Fibroblast of lung (primary cell): Measurements from ENCODE around the gene BBS5. TPM values are rescaled to one million over a fixed set of nuclear protein-coding genes. Genes with fewer than 3 reads are reported as not detected.

Experiments
- DNase-seq, 2 donors: peaks; one replicate each; pipeline versions ENCODE4 v3.0.0 to v3.0.0-alpha.2; 2010; ENCODE audit warnings: low read depth in 2 of 2
- H2AFZ ChIP-seq: 2 replicates; pipeline ENCODE4 v1.5.1; 2012; ENCODE audit warnings: low read length, control low read depth, inconsistent platforms
- H3K27ac ChIP-seq: 2 replicates; pipeline ENCODE4 v1.5.1; 2011; ENCODE audit warnings: low read length, control low read depth; ENCODE audit not compliant: insufficient read depth
- H3K27me3 ChIP-seq: 2 replicates; pipeline ENCODE4 v1.5.1; 2011; ENCODE audit warnings: mild to moderate bottlenecking, low read length; ENCODE audit not compliant: control insufficient read depth, insufficient read depth
- H3K36me3 ChIP-seq: 2 replicates; pipeline ENCODE4 v1.5.1; 2011; ENCODE audit warnings: low read length; ENCODE audit not compliant: control insufficient read depth, insufficient read depth
- H3K4me1 ChIP-seq: 2 replicates; pipeline ENCODE4 v1.5.1; 2011; ENCODE audit warnings: low read length; ENCODE audit not compliant: control insufficient read depth, insufficient read depth; ENCODE audit errors: extremely low read depth
- H3K4me2 ChIP-seq: 2 replicates; pipeline ENCODE4 v1.5.1; 2011; ENCODE audit warnings: low read length, control low read depth; ENCODE audit not compliant: insufficient read depth; ENCODE audit errors: extremely low read depth
- H3K4me3 ChIP-seq, 4 experiments: fragments of 200-600 bp in 1 of 4; sonication (generic) in 1 of 4; replicated peaks in 1 of 4; 2 replicates each; pipeline ENCODE4 v1.5.1; 2011 to 2016; ENCODE audit warnings: low read length in 4 of 4, low read depth in 3 of 4, mild to moderate bottlenecking in 3 of 4, control low read depth in 2 of 4, inconsistent platforms in 1 of 4, mixed read lengths in 1 of 4; ENCODE audit not compliant: insufficient read depth in 1 of 4; ENCODE audit errors: control extremely low read depth in 1 of 4
- H3K79me2 ChIP-seq: 2 replicates; pipeline ENCODE4 v1.5.1; 2012; ENCODE audit warnings: mild to moderate bottlenecking, low read length, inconsistent platforms; ENCODE audit not compliant: control insufficient read depth, insufficient read depth
- H3K9ac ChIP-seq: 2 replicates; pipeline ENCODE4 v1.5.1; 2011; ENCODE audit warnings: mild to moderate bottlenecking, low read length, control low read depth; ENCODE audit not compliant: insufficient read depth
- H3K9me3 ChIP-seq: 2 replicates; pipeline ENCODE4 v1.5.1; 2012; ENCODE audit warnings: low read depth, low read length; ENCODE audit not compliant: control insufficient read depth, insufficient read depth
- H4K20me1 ChIP-seq: 2 replicates; pipeline ENCODE4 v1.5.1; 2011; ENCODE audit warnings: low read length; ENCODE audit not compliant: control insufficient read depth, insufficient read depth; ENCODE audit errors: extremely low read depth
- CTCF ChIP-seq, 2 donors: IDR thresholded peaks in 1 of 2; conservative IDR thresholded peaks in 1 of 2; 1 replicate in 1 of 2; 2 replicates in 1 of 2; pipeline ENCODE4 v1.5.1; 2011 to 2012; ENCODE audit warnings: low read length in 2 of 2, control low read depth in 1 of 2, inconsistent platforms in 1 of 2, low read depth in 1 of 2, mild to moderate bottlenecking in 1 of 2
- EZH2 ChIP-seq: IDR thresholded peaks from 2 replicates; pipeline ENCODE4 v1.5.1; 2012; ENCODE audit warnings: low read length, control low read depth, mild to moderate bottlenecking; ENCODE audit errors: missing control alignments
- polyA plus RNA-seq, 2 donors: library from polyadenylated mRNA; depleted of rRNA in 1 of 2; stranded (reverse) in 1 of 2; unstranded in 1 of 2; fragments of >200 nt; gene quantifications; 2 replicates each; pipeline ENCODE4 v1.2.1, GENCODE V29; 2011 to 2012; ENCODE audit warnings: missing spikeins in 1 of 2
- total RNA-seq: library from RNA; depleted of rRNA; stranded (reverse); fragments of >200 nt; gene quantifications from 2 replicates; pipeline ENCODE4 v1.2.1, GENCODE V29; 2014

The BBS5 gene
- total and polyA plus RNA-seq, 2 donors (not counting 1 experiment from before 2014, with no cell fraction given): 4.6 to 7.1 TPM

DNA sequence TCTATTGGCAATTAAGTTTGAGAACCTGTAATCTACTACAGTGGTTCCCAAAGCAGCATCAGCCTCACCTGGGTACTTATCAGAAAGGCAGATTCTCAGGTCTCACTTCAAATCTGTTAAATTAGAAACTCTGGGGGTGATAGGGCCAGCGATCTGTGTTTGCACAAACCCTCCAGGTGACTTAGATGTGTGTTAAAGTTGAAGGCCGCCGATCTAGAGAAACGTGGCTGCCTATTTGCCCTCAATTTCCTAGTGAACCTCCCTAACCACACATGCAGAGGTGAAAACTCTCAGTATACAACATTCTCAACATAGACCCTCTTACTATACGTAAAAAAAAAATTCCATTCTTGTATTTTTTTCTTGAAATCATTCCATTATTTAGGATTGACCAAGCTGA lies 44.4 kb downstream of the BBS5 start:
- TF ChIP-seq EZH2: no peak
- no peak for TF ChIP-seq CTCF (conservative IDR thresholded peaks at IDR 0.05 in 1 of 2, IDR thresholded peaks at IDR 0.05 in 1 of 2; ENCODE audit: low read depth in 1 of 2, low read length in 2 of 2)
- H4K20me1 ChIP-seq: no peaks in the 10 kb centered on the region
- no peak overlapping the region for H3K27ac ChIP-seq
- no peaks in the 10 kb centered on the region for H3K4me1 ChIP-seq
- H3K36me3 ChIP-seq: no peaks in the 10 kb centered on the region
- no peak overlapping the region for H2AFZ ChIP-seq
- no peaks in the 10 kb centered on the region for H3K27me3 ChIP-seq
- H3K79me2 ChIP-seq: no peaks in the 10 kb centered on the region
- no peak overlapping the region for H3K4me2 ChIP-seq
- no peak overlapping the region for H3K9ac ChIP-seq
- H3K9me3 ChIP-seq: no peaks in the 10 kb centered on the region
- H3K4me3 ChIP-seq: no peak overlapping the region
- DNase-seq: no peak

DNA sequence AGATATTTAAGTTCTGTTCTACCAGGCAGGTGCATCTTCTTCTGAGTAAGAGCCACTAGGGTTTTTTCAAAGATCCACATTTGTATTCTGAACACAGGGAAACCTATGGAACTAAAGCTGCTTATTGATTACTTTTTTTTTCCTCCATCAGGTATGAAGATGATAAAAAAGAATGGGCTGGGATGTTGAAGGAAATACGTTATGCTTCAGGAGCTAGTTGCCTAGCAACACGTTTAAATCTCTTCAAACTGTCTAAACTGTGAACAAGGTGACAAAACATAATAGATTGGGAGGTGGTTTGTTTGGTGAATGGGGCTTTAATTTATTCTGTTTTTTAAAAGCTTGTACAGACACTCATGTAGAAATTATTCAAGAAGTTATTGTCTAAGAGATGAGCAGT lies 46.1 kb downstream of the BBS5 start:
- no peaks in the 10 kb centered on the region for H3K9me3 ChIP-seq
- no peaks in the 10 kb centered on the region for H3K4me1 ChIP-seq
- H4K20me1 ChIP-seq: no peaks in the 10 kb centered on the region
- no peak overlapping the region for H3K4me2 ChIP-seq
- H3K4me3 ChIP-seq: no peak overlapping the region
- no peak for TF ChIP-seq CTCF (conservative IDR thresholded peaks at IDR 0.05 in 1 of 2, IDR thresholded peaks at IDR 0.05 in 1 of 2; ENCODE audit: low read depth in 1 of 2, low read length in 2 of 2)
- TF ChIP-seq EZH2: no peak
- no peaks in the 10 kb centered on the region for H3K27me3 ChIP-seq
- DNase-seq: no peak
- H2AFZ ChIP-seq: no peak overlapping the region
- H3K9ac ChIP-seq: no peak overlapping the region
- H3K79me2 ChIP-seq: no peaks in the 10 kb centered on the region
- no peaks in the 10 kb centered on the region for H3K36me3 ChIP-seq
- H3K27ac ChIP-seq: no peak overlapping the region

DNA sequence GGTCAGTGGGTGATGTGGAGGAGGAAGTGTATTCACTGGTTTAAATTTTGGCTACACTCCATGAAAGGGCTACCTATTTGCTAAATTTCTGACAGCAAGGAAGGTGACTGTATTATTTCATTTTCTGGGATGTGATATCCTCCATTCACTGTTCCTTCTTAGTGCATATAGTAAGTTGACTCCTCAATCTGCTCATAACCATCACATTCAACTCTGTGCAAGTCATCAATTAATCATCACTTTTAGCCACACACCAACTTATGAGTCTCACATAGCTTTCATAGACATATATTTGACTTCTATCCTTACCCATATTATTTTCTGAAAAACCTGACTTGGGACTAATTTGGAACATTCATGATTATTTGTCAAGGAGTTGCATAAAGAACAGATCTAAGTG lies 47.2 kb downstream of the BBS5 start:
- TF ChIP-seq CTCF (conservative IDR thresholded peaks at IDR 0.05 in 1 of 2, IDR thresholded peaks at IDR 0.05 in 1 of 2; ENCODE audit: low read depth in 1 of 2, low read length in 2 of 2) (no peak), EZH2 (no peak)
- Histone ChIP-seq H3K36me3 (no peaks in the 10 kb centered on the region), H3K9ac (no peak overlapping the region), H4K20me1 (no peaks in the 10 kb centered on the region), H3K4me2 (no peak overlapping the region), H3K79me2 (no peaks in the 10 kb centered on the region), H3K4me1 (no peaks in the 10 kb centered on the region), H3K4me3 (no peak overlapping the region), H3K27me3 (no peaks in the 10 kb centered on the region), H3K27ac (no peak overlapping the region), H2AFZ (no peak overlapping the region), H3K9me3 (no peaks in the 10 kb centered on the region)
- peak in 1 of 2 donors; percentile 23 for DNase-seq
